ENCODE results near the gene KCNH4.
"Not testable (repeated sequence)": the region's sequence is repeated elsewhere in the genome, so short reads cannot be mapped to it uniquely, and the experiment has no call there.

Gene KCNH4

DNA sequence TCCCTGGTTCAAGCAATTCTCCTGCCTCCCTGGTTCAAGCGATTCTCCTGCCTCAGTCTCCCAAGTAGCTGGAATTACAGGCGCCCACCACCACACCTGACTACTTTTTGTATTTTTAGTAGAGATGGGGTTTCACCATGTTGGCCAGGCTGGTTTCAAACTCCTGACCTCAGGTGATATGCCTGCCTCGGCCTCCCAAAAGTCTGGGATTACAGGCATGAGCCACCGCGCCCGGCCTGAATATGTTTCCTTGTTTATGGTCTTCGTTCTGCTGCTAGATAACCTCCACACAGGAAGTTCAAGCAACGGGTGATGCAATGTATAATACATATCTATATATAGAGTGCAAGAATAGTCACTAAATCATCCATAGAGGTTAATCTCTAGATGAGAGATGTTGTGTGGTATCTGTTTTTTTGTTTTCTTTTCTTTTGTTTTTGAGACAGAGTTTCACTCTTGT is 25.2 kb upstream of the KCNH4 start:
- H3K36me3 ChIP-seq (ENCODE audit: control insufficient read depth, insufficient read depth, low read length): peaks cover 25% of the 10 kb centered on the region
- H3K9ac ChIP-seq (ENCODE audit: low read depth, low read length); H3K4me1 ChIP-seq (ENCODE audit: control insufficient read depth, insufficient read depth, low read length); H3K27me3 ChIP-seq (ENCODE audit: control insufficient read depth, insufficient read depth, low read length); H3K4me3 ChIP-seq (ENCODE audit: low read depth, low read length); H3K9me3 ChIP-seq (ENCODE audit: control insufficient read depth, insufficient read depth, low read length): not testable (repeated sequence)

DNA sequence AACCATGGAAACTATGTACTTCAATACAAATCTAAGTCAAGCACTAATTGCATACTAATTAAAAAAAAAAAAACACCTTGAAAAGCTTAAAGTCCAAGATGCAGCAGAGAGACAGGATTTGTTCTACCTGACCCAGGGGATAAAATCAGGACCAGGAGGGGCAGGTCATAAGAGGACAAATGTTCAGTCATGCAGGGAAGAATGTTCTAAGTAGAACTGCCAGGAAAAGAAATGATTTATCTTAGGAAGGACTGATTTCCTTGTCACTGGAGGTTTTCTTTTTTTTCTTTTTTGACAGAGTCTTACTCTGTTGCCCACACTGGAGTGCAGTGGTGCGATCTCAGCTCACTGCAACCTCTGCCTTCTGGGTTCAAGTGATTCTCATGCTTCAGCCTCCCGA is 22.4 kb upstream of the KCNH4 start:
- H3K9ac ChIP-seq (ENCODE audit: low read depth, low read length): no peak overlapping the region
- peaks cover 13% of the 10 kb centered on the region for H3K36me3 ChIP-seq (ENCODE audit: control insufficient read depth, insufficient read depth, low read length)

DNA sequence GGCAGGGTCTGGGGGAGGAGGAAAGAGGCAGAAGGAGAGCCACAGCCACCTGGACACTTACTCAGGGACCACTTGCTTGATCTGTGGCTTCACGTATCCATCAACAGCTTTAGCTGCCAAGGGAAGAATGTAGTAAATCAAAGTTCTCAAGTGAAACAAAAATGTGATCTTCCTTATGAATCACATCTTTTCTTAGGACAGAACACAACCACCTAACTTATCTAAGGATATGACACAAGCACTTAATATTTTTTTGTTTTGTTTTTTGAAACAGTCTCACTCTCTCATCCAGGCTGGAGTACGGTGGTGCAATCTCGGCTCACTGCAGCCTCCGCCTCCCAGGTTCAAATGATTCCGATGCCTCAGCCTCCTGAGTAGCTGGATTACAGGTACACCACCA is 21.8 kb upstream of the KCNH4 start:
- peaks cover 13% of the 10 kb centered on the region for H3K36me3 ChIP-seq (ENCODE audit: control insufficient read depth, insufficient read depth, low read length)
- H3K9me3 ChIP-seq (ENCODE audit: control insufficient read depth, insufficient read depth, low read length): no peaks in the 10 kb centered on the region
- H3K27me3 ChIP-seq (ENCODE audit: control insufficient read depth, insufficient read depth, low read length): no peaks in the 10 kb centered on the region
- no peaks in the 10 kb centered on the region for H3K4me1 ChIP-seq (ENCODE audit: control insufficient read depth, insufficient read depth, low read length)
- no peak overlapping the region for H3K4me3 ChIP-seq (ENCODE audit: low read depth, low read length)
- H3K9ac ChIP-seq (ENCODE audit: low read depth, low read length): no peak overlapping the region

More for the DNA sequence above, 22.4 kb upstream of the KCNH4 start:
- no peaks in the 10 kb centered on the region for H3K27me3 ChIP-seq (ENCODE audit: control insufficient read depth, insufficient read depth, low read length)
- no peaks in the 10 kb centered on the region for H3K9me3 ChIP-seq (ENCODE audit: control insufficient read depth, insufficient read depth, low read length)
- no peaks in the 10 kb centered on the region for H3K4me1 ChIP-seq (ENCODE audit: control insufficient read depth, insufficient read depth, low read length)
- no peak overlapping the region for H3K4me3 ChIP-seq (ENCODE audit: low read depth, low read length)

DNA sequence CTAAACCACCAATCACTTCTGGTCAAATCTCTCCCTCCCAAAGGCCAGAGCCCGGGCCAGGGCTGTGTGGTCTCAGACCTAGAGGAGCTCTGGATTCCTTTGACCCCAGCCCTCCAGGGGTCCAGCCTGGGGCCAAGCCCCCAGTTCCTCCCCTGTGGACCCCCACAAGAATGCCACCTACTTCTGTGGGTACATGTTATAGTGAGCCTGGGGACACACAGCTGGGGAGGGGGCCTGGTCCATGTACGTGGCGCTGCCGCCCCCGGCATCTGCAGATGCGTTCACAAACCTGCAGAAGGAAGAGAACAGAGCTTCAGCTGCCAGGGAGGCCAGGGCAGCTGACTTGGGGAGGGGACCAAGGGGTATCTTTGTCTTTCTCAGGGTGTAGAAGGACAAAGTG is 21.2 kb upstream of the KCNH4 start:
- Histone ChIP-seq H3K9ac (ENCODE audit: low read depth, low read length) (no peak overlapping the region), H3K36me3 (ENCODE audit: control insufficient read depth, insufficient read depth, low read length) (peaks cover 13% of the 10 kb centered on the region), H3K27me3 (ENCODE audit: control insufficient read depth, insufficient read depth, low read length) (no peaks in the 10 kb centered on the region), H3K9me3 (ENCODE audit: control insufficient read depth, insufficient read depth, low read length) (no peaks in the 10 kb centered on the region), H3K4me1 (ENCODE audit: control insufficient read depth, insufficient read depth, low read length) (no peaks in the 10 kb centered on the region), H3K4me3 (ENCODE audit: low read depth, low read length) (no peak overlapping the region)

DNA sequence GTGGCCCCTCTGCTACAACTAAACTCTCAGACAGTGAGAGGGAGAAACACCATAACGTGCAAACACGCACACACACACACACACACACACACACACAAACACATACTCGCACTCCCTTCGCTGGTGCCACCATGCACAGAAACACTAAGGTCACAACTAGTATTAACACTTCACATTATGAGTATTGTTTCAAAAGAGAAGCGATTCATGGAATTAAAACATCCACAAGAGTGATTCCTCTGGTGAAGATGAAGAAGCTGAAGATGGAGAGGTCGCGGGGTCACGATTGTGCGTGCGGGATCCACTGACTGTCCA is 20.5 kb upstream of the KCNH4 start:
- no peaks in the 10 kb centered on the region for H3K27me3 ChIP-seq (ENCODE audit: control insufficient read depth, insufficient read depth, low read length)
- no peak overlapping the region for H3K9ac ChIP-seq (ENCODE audit: low read depth, low read length)
- H3K4me1 ChIP-seq (ENCODE audit: control insufficient read depth, insufficient read depth, low read length): no peaks in the 10 kb centered on the region
- H3K4me3 ChIP-seq (ENCODE audit: low read depth, low read length): no peak overlapping the region
- no peaks in the 10 kb centered on the region for H3K9me3 ChIP-seq (ENCODE audit: control insufficient read depth, insufficient read depth, low read length)
- peaks cover 13% of the 10 kb centered on the region for H3K36me3 ChIP-seq (ENCODE audit: control insufficient read depth, insufficient read depth, low read length)

DNA sequence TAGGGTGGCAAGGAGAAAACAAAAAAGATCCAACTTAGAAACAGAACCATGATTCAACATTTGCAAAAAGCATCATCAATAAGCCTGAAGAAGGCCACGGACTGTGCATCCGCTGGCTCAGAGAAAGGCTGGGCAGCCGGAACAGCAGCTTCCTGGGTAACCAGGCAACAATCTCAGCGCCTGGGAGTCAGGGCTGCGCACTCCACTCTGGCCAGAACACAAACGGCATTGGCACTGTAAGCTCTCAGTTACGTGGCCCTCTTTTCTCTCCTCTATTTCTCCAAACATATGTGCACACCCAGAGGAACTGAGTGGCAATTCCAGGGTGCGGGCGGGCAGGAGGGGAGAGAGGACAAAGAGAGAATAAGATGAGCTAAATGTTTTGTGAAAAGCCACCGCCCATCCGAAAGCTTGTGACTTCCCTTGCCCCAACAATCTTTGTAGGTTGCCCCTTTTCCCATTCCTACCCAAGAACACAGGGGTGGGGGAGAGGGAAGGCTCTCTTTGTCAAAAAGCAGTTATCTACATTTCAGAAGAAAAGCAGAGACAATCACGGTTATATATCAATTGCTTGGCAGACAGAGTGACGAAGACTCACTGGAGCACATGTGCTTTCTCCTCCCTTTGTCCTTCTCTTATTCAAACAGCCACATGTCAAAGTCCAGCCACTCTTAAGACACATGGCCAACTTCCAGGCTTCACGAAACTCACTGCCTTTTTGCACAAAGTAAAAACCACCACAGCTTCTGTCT is 19.9 kb upstream of the KCNH4 start:
- no peaks in the 10 kb centered on the region for H3K9me3 ChIP-seq (ENCODE audit: control insufficient read depth, insufficient read depth, low read length)
- H3K36me3 ChIP-seq (ENCODE audit: control insufficient read depth, insufficient read depth, low read length): peaks cover 13% of the 10 kb centered on the region
- no peaks in the 10 kb centered on the region for H3K27me3 ChIP-seq (ENCODE audit: control insufficient read depth, insufficient read depth, low read length)
- no peak overlapping the region for H3K9ac ChIP-seq (ENCODE audit: low read depth, low read length)
- no peaks in the 10 kb centered on the region for H3K4me1 ChIP-seq (ENCODE audit: control insufficient read depth, insufficient read depth, low read length)
- no peak overlapping the region for H3K4me3 ChIP-seq (ENCODE audit: low read depth, low read length)

DNA sequence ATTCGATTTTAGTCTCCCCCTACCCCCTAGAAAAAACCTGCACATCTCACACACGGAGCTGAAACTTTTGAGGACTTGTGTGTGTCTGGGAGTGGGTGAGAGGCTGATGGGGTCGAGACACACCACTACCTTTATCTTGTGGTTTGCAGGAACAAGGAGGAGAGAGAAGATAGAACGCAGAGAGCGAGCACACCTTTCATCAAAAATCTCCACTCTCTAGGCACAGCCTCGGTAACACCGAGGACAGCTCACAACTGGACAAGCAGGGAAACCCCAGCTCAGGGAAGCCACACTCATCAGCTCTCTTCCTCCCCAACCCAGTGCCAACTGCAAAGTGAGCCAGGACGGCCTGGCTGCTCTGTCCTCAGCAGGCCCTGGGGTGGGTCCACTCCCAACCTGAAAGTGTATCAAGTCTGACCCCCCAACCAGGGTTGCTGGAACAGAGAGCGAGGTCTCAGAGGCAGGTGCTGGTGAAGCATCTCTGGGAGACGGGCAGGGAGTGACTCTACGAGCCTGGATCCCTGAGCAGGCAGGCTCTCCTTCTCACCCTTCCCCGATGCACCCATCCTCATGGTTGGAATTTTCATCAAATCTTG is 18.6 kb upstream of the KCNH4 start:
- no peak overlapping the region for H3K4me3 ChIP-seq (ENCODE audit: low read depth, low read length)
- no peak overlapping the region for H3K9ac ChIP-seq (ENCODE audit: low read depth, low read length)

DNA sequence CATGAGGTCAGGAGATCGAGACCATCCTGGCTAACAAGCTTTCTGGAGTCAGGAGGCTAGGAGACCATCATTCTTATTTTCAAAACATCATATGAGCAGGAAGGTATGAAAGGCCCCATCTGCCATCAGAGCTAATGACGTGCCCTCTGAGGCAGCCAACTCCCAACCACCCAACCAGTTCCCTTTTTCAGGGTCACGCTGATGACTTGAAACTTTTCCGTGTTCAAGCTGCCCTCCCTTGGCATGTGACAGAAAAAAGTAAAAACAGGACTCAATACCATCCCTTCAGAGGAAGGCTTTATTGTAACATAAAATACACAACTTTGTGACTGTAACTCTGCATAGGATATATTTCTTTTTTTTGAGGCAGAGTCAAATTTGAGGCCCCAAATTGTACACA is 18.0 kb upstream of the KCNH4 start:
- H3K27me3 ChIP-seq (ENCODE audit: control insufficient read depth, insufficient read depth, low read length): no peaks in the 10 kb centered on the region
- peaks cover 6% of the 10 kb centered on the region for H3K36me3 ChIP-seq (ENCODE audit: control insufficient read depth, insufficient read depth, low read length)
- H3K4me1 ChIP-seq (ENCODE audit: control insufficient read depth, insufficient read depth, low read length): no peaks in the 10 kb centered on the region
- H3K4me3 ChIP-seq (ENCODE audit: low read depth, low read length): no peak overlapping the region
- H3K9me3 ChIP-seq (ENCODE audit: control insufficient read depth, insufficient read depth, low read length): no peaks in the 10 kb centered on the region
- H3K9ac ChIP-seq (ENCODE audit: low read depth, low read length): no peak overlapping the region

More for the DNA sequence above, 18.6 kb upstream of the KCNH4 start:
- H3K9me3 ChIP-seq (ENCODE audit: control insufficient read depth, insufficient read depth, low read length): no peaks in the 10 kb centered on the region
- no peaks in the 10 kb centered on the region for H3K4me1 ChIP-seq (ENCODE audit: control insufficient read depth, insufficient read depth, low read length)
- H3K36me3 ChIP-seq (ENCODE audit: control insufficient read depth, insufficient read depth, low read length): peaks cover 10% of the 10 kb centered on the region
- no peaks in the 10 kb centered on the region for H3K27me3 ChIP-seq (ENCODE audit: control insufficient read depth, insufficient read depth, low read length)

DNA sequence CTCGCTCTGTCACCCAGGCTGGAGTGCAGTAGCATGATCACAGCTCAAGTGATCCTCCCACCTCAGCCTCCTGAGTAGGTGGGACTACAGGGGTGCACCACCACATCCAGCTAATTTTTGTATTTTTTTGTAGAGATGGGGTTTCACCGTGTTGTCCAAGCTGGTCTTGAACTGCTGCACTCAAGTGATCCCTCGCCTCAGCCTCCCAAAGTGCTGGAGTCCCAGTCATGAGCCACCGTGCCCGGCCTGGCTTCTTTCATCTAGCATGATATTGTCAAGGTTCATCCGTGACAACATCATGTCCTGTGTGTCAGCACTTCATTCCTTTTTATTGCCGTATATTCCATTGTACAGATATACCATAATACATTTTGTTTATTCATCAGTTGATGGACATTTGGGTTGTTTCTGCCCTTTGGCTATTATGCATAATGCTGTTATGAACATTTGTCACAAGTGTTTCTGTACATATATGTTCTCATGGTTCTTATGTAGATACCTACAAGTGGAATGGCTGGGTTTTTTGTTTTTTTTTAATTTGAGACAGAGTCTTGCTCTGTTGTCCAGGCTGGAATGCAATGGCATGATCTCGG is 16.7 kb upstream of the KCNH4 start:
- Histone ChIP-seq H3K36me3 (ENCODE audit: control insufficient read depth, insufficient read depth, low read length) (peaks cover 4% of the 10 kb centered on the region), H3K4me1 (ENCODE audit: control insufficient read depth, insufficient read depth, low read length) (no peaks in the 10 kb centered on the region)

DNA sequence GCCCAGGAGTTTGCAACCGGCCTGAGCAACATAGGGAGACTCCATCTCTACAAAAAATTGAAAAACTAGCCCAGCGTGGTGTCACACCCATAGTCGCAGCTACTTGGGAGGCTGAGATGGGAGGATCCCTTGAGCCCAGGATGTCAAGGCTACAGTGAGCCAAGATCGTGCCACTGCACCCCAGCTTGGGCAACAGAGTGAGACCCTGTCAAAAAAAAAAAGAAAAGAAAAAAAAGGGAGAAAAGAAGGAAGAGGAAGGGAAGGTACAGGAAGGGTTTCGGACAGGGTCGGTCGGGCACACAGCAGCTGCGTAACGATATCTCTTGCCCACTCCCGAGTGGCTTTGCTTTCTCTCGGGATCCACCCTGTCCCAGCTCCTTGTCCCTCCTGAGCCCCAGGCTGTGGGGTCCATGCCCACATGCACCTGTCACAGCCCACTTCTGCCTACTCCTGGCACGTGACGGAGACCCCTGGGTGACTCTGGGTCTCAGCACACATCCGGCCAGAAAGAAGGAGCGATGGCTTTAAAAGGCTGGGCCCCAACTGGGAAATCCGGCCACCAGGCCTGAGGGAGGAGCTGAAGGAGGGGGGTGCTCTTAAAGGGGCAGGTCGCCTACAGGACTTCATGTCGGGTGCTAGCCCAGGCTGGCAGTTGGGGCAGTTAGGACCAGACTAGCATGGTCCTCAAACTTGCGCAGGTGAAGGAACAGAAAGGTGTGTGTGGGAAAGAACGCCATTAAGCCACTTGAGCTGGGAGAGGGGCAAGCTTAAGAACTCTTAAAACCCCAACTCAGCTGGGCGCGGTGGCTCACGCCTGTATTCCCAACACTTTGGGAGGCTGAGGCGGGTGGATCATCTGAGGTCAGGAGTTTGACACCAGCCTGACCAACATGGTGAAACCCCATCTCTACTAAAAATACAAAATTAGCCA is 13.3 kb upstream of the KCNH4 start, which contains the start of gene GHDC:
Gene GHDC (minus strand): TSS at position 526 of the 931 bp plus-strand sequence. CDS start 913 bp downstream, outside the sequence.
- Histone ChIP-seq H3K4me1 (ENCODE audit: control insufficient read depth, insufficient read depth, low read length) (no peaks in the 10 kb centered on the region), H3K9me3 (ENCODE audit: control insufficient read depth, insufficient read depth, low read length) (no peaks in the 10 kb centered on the region), H3K9ac (ENCODE audit: low read depth, low read length) (no peak within 1 kb of the TSS), H3K36me3 (ENCODE audit: control insufficient read depth, insufficient read depth, low read length) (no peaks in the 10 kb centered on the region), H3K27me3 (ENCODE audit: control insufficient read depth, insufficient read depth, low read length) (no peaks in the 10 kb centered on the region), H3K4me3 (ENCODE audit: low read depth, low read length) (peak within 1 kb of the TSS; percentile 41)

More for the DNA sequence above, 16.7 kb upstream of the KCNH4 start:
- no peak overlapping the region for H3K4me3 ChIP-seq (ENCODE audit: low read depth, low read length)
- no peaks in the 10 kb centered on the region for H3K9me3 ChIP-seq (ENCODE audit: control insufficient read depth, insufficient read depth, low read length)
- no peak overlapping the region for H3K9ac ChIP-seq (ENCODE audit: low read depth, low read length)
- H3K27me3 ChIP-seq (ENCODE audit: control insufficient read depth, insufficient read depth, low read length): no peaks in the 10 kb centered on the region

DNA sequence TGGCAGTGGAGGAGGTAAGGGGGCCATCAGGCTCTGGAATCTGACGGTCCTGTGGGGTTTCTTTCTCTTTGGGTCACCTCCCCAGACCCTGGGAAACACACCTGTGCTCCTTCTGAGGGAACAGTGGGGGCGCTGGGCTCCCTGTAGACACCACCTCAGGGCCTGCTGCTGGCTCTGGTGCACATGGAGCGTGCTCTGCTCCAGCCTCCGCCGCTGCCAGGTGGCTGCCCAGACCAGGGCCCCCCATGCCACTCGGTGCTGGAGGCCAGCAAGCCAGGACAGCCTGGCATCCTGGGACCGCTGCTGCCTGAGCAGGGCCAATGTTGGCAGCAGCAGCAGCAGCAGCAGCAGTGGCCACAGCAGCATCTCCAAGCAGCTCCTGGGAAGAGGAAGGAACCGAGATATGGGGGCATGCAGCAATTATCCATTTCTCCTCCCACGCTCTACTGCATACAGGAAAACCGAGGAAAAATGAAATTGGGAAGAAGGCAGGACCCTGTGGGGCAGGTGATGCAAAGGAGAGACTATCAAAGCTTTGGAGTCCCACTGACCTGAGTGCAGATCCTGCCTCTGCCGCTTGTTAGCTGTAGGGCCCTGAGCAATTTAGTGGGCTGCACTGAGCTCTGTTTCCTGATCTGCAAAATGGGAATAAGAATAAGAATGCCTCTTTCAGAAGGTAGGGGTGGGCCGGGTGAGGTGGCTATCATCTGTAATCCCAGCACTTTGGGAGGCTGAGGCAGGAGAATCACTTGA is 12.4 kb upstream of the KCNH4 start:
- Histone ChIP-seq H3K27me3 (ENCODE audit: control insufficient read depth, insufficient read depth, low read length) (no peaks in the 10 kb centered on the region), H3K9me3 (ENCODE audit: control insufficient read depth, insufficient read depth, low read length) (no peaks in the 10 kb centered on the region), H3K9ac (ENCODE audit: low read depth, low read length) (no peak overlapping the region), H3K4me3 (ENCODE audit: low read depth, low read length) (no peak overlapping the region), H3K36me3 (ENCODE audit: control insufficient read depth, insufficient read depth, low read length) (no peaks in the 10 kb centered on the region), H3K4me1 (ENCODE audit: control insufficient read depth, insufficient read depth, low read length) (no peaks in the 10 kb centered on the region)

All from iPS-15b (cell line).